ENCODE results near the gene PAX8. TPM values are rescaled to one million over a fixed set of nuclear protein-coding genes. Genes with fewer than 3 reads are reported as not detected.

PAX8 gene
- total and polyA plus RNA-seq, 8 donors = 0.28 to 6.5 (median 1.1) TPM; not detected in 3

GRCh38 chr2:113273981-113274380, 4.7 kb downstream of the PAX8 start:
- Histone ChIP-seq H3K36me3 (no peaks in the 10 kb centered on the region), H3K4me1 (peaks cover 10 to 32% (median 20%) of the 10 kb centered on the region in 4 donors), H3K27me3 (peaks cover 0 to 90% (median 46%) of the 10 kb centered on the region in 3 donors), H3K27ac (no peak overlapping the region), H3K4me3 (no peak overlapping the region), H3K9me3 (no peaks in the 10 kb centered on the region)
- TF ChIP-seq CTCF (IDR thresholded peaks at IDR 0.05) (no peak), EP300 (IDR thresholded peaks at IDR 0.05) (no peak), POLR2AphosphoS5 (IDR thresholded peaks at IDR 0.05) (no peak), POLR2A (IDR thresholded peaks at IDR 0.05) (no peak)
- intact Hi-C loops (cut with DNase I; ENCODE audit: low total_unique reads) = no loop called here
- 42 to 75% (median 51%) methylated on average over 9 of the region's 9 CpGs for WGBS, 5 donors
- DNase-seq = no peak

GRCh38 chr2:113273027-113273551, 5.6 kb downstream of the PAX8 start:
- H3K36me3 ChIP-seq = peaks cover 0 to 3% (median 0%) of the 10 kb centered on the region in 4 donors
- H3K4me3 ChIP-seq = no peak overlapping the region
- peaks cover 10 to 32% (median 20%) of the 10 kb centered on the region in 4 donors for H3K4me1 ChIP-seq
- DNase-seq = peak; percentile 33 to 72
- peaks cover 0 to 81% (median 37%) of the 10 kb centered on the region in 3 donors for H3K27me3 ChIP-seq
- H3K9me3 ChIP-seq = no peaks in the 10 kb centered on the region
- TF ChIP-seq EP300 (IDR thresholded peaks at IDR 0.05) = no peak
- no peak for TF ChIP-seq POLR2AphosphoS5 (IDR thresholded peaks at IDR 0.05)
- no peak for TF ChIP-seq POLR2A (IDR thresholded peaks at IDR 0.05)
- TF ChIP-seq CTCF (IDR thresholded peaks at IDR 0.05) = peak in 4 of 7 experiments; percentile 5 to 20 (median 10)
- no peak overlapping the region for H3K27ac ChIP-seq
- whole genome bisulfite sequencing, 5 donors = 4 to 14% (median 8%) methylated on average over 7 to 8 of the region's 8 CpGs
- intact Hi-C loops (cut with DNase I; ENCODE audit: low total_unique reads) = no loop called here

GRCh38 chr2:113272477-113272876, 6.2 kb downstream of the PAX8 start:
- WGBS, 5 donors = 35 to 46% (median 41%) methylated on average over 5 of the region's 5 CpGs
- no peak for TF ChIP-seq POLR2A (IDR thresholded peaks at IDR 0.05)
- peaks cover 0 to 3% (median 0%) of the 10 kb centered on the region in 4 donors for H3K36me3 ChIP-seq
- H3K27ac ChIP-seq = no peak overlapping the region
- peaks cover 0 to 75% (median 31%) of the 10 kb centered on the region in 3 donors for H3K27me3 ChIP-seq
- peaks cover 8 to 27% (median 18%) of the 10 kb centered on the region in 4 donors for H3K4me1 ChIP-seq
- intact Hi-C loops (cut with DNase I; ENCODE audit: low total_unique reads) = no loop called here
- no peaks in the 10 kb centered on the region for H3K9me3 ChIP-seq
- H3K4me3 ChIP-seq = no peak overlapping the region
- no peak for DNase-seq

- DNase-seq = no peak
- intact Hi-C loops (cut with DNase I; ENCODE audit: low total_unique reads) = no loop called here
- Histone ChIP-seq H3K27ac (no peak overlapping the region), H3K36me3 (peaks cover 0 to 3% (median 0%) of the 10 kb centered on the region in 4 donors), H3K27me3 (peaks cover 0 to 38% (median 7%) of the 10 kb centered on the region in 3 donors), H3K4me1 (peaks cover 0 to 19% (median 13%) of the 10 kb centered on the region in 4 donors), H3K4me3 (no peak overlapping the region), H3K9me3 (no peaks in the 10 kb centered on the region)
- 79 to 94% (median 88%) methylated on average over 4 of the region's 4 CpGs for WGBS, 5 donors
- TF ChIP-seq POLR2AphosphoS5 (IDR thresholded peaks at IDR 0.05) (no peak), CTCF (IDR thresholded peaks at IDR 0.05) (no peak), EP300 (IDR thresholded peaks at IDR 0.05) (no peak), POLR2A (IDR thresholded peaks at IDR 0.05) (no peak)
Observed at GRCh38 chr2:113268621-113269360, 9.9 kb downstream of the PAX8 start.

All from stomach (tissue), 9 donors.